GM23248 (cell line): ENCODE results near the gene CNNM4.

Source experiments
- EZH2 ChIP-seq: fragments of 200-600 bp; sonication (generic); IDR thresholded peaks from 2 replicates; pipeline ENCODE4 v1.6.1; 2018; ENCODE audit warnings: antibody characterized with exemption, mild to moderate bottlenecking; ENCODE audit not compliant: insufficient read depth, poor library complexity, severe bottlenecking
- EZH2phosphoT487 ChIP-seq: fragments of 200-600 bp; sonication (generic); IDR thresholded peaks from 2 replicates; pipeline ENCODE4 v1.6.1; 2018; ENCODE audit warnings: antibody characterized with exemption, moderate library complexity, mild to moderate bottlenecking, low read depth; ENCODE audit not compliant: insufficient read depth

- TF ChIP-seq EZH2phosphoT487 (no peak), EZH2 (no peak)
Measured at GRCh38 chr2:96807127-96807471, 46.4 kb downstream of the CNNM4 start.
